Suprapubic skin (tissue), 4 donors: ENCODE results near the gene RHBDD2. TPM values are rescaled to one million over a fixed set of nuclear protein-coding genes. Genes with fewer than 3 reads are reported as not detected.

Source experiments
- DNase-seq, 2 donors: peaks; one replicate each; pipeline ENCODE4 v3.0.0-alpha.2; 2019; ENCODE audit warnings: low spot score in 2 of 2
- H3K27ac ChIP-seq: fragments of 200-600 bp; sonication (generic); one replicate; pipeline ENCODE4 v1.5.1; 2019
- H3K27me3 ChIP-seq: fragments of 200-600 bp; sonication (generic); one replicate; pipeline ENCODE4 v1.5.1; 2019
- H3K36me3 ChIP-seq: fragments of 200-600 bp; sonication (generic); one replicate; pipeline ENCODE4 v1.5.1; 2019
- H3K4me1 ChIP-seq: fragments of 200-600 bp; sonication (generic); one replicate; pipeline ENCODE4 v1.5.1; 2019
- H3K4me3 ChIP-seq: fragments of 200-600 bp; sonication (generic); one replicate; pipeline ENCODE4 v1.5.1; 2019; ENCODE audit warnings: mild to moderate bottlenecking
- H3K9me3 ChIP-seq: fragments of 200-600 bp; sonication (generic); one replicate; pipeline ENCODE4 v1.5.1; 2019
- EP300 ChIP-seq: sonication (generic); formaldehyde crosslinking; IDR thresholded peaks from one replicate; pipeline ENCODE4 v1.6.1; 2017; ENCODE audit warnings: antibody characterized with exemption
- POLR2A ChIP-seq, 2 donors: fragments of 450-650 bp; IDR thresholded peaks; one replicate each; pipeline ENCODE4 v1.6.1; 2017; ENCODE audit warnings: antibody characterized with exemption in 2 of 2, mild to moderate bottlenecking in 2 of 2, moderate library complexity in 2 of 2
- POLR2AphosphoS5 ChIP-seq, 3 donors: sonication (generic); formaldehyde crosslinking; IDR thresholded peaks; one replicate each; pipeline ENCODE4 v1.6.1; 2017; ENCODE audit warnings: antibody characterized with exemption in 3 of 3
- WGBS: methylation state at CpG from one replicate; pipeline ENCODE4 v1.1.5; 2018; 5-methylcytosine and 5-hydroxymethylcytosine counted together
- total RNA-seq, 4 donors: library from RNA; depleted of rRNA; stranded (reverse); fragments of >200 nt; gene quantifications; one replicate each; pipeline ENCODE4 v1.1.0, GENCODE V29; 2016
- TF ChIP-seq, protein P1 (sequence below), 2 donors: fragments of 200-600 bp in 1 of 2; fragments of 450-650 bp in 1 of 2; sonication (generic) in 1 of 2; IDR thresholded peaks; one replicate each; pipeline ENCODE4 v1.5.1; 2016 to 2019; ENCODE audit warnings: antibody characterized with exemption in 2 of 2, mild to moderate bottlenecking in 1 of 2, moderate library complexity in 1 of 2

The RHBDD2 gene
- total RNA-seq, 4 donors from 2014 or later: 28.3 to 63.1 (median 49.8) TPM

DNA sequence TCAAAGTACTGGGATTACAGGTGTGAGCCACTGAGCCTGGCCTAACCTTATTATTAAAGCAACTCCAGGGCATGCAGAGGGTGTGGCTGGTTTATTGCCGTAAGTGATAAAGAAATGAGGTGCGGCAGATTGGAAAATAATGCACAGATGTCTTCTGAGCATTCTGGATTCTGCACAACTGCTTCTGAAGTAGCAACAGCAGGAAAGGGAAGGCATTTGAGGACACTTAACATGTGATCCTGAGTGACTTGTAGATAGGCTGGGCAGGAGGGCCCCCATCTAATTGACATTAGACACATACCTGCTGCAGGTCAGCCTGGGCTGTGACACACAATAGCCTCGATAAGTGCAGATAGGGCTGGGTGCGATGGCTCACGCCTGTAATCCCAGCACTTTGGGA is 5.6 kb downstream of the RHBDD2 start:
- 61% methylated on average over 5 of the region's 5 CpGs for WGBS
- TF ChIP-seq, protein P1, sequence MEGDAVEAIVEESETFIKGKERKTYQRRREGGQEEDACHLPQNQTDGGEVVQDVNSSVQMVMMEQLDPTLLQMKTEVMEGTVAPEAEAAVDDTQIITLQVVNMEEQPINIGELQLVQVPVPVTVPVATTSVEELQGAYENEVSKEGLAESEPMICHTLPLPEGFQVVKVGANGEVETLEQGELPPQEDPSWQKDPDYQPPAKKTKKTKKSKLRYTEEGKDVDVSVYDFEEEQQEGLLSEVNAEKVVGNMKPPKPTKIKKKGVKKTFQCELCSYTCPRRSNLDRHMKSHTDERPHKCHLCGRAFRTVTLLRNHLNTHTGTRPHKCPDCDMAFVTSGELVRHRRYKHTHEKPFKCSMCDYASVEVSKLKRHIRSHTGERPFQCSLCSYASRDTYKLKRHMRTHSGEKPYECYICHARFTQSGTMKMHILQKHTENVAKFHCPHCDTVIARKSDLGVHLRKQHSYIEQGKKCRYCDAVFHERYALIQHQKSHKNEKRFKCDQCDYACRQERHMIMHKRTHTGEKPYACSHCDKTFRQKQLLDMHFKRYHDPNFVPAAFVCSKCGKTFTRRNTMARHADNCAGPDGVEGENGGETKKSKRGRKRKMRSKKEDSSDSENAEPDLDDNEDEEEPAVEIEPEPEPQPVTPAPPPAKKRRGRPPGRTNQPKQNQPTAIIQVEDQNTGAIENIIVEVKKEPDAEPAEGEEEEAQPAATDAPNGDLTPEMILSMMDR (IDR thresholded peaks at IDR 0.05): no peak
- no peak for TF ChIP-seq POLR2AphosphoS5 (IDR thresholded peaks at IDR 0.05)
- no peak for TF ChIP-seq POLR2A (IDR thresholded peaks at IDR 0.05)
- TF ChIP-seq EP300: no peak
- H3K4me1 ChIP-seq: peaks cover 19% of the 10 kb centered on the region
- no peak overlapping the region for H3K4me3 ChIP-seq
- H3K27ac ChIP-seq: no peak overlapping the region
- peaks cover 70% of the 10 kb centered on the region for H3K36me3 ChIP-seq
- no peaks in the 10 kb centered on the region for H3K27me3 ChIP-seq
- H3K9me3 ChIP-seq: no peaks in the 10 kb centered on the region
- DNase-seq: no peak

DNA sequence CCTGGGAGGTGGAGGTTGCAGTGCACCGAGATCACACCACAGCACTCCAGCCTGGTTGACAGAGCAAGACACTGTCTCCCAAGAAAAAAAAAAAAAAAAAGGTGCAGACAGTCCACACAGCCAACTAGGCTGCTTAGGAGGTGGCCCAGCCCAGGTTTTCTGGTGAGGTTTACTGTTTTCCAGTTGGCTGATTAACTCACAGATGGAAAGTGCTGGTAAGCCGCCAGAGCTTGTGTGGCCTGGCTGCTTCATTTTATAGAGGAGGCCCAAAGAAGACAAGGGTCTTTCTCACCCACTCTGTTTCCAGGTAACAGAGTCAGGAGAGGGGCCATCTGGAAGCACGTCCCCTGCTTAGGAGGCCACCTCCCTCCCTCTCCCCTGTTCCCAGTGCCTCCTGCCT is 6.2 kb downstream of the RHBDD2 start:
- peaks cover 70% of the 10 kb centered on the region for H3K36me3 ChIP-seq
- no peak overlapping the region for H3K27ac ChIP-seq
- TF ChIP-seq, protein P1 (IDR thresholded peaks at IDR 0.05): no peak
- TF ChIP-seq EP300 (no peak), POLR2AphosphoS5 (IDR thresholded peaks at IDR 0.05) (no peak), POLR2A (IDR thresholded peaks at IDR 0.05) (no peak)
- WGBS: 88% methylated on average over 3 of the region's 3 CpGs
- DNase-seq: no peak
- H3K9me3 ChIP-seq: no peaks in the 10 kb centered on the region
- H3K4me3 ChIP-seq: no peak overlapping the region
- no peaks in the 10 kb centered on the region for H3K27me3 ChIP-seq
- H3K4me1 ChIP-seq: peaks cover 16% of the 10 kb centered on the region

DNA sequence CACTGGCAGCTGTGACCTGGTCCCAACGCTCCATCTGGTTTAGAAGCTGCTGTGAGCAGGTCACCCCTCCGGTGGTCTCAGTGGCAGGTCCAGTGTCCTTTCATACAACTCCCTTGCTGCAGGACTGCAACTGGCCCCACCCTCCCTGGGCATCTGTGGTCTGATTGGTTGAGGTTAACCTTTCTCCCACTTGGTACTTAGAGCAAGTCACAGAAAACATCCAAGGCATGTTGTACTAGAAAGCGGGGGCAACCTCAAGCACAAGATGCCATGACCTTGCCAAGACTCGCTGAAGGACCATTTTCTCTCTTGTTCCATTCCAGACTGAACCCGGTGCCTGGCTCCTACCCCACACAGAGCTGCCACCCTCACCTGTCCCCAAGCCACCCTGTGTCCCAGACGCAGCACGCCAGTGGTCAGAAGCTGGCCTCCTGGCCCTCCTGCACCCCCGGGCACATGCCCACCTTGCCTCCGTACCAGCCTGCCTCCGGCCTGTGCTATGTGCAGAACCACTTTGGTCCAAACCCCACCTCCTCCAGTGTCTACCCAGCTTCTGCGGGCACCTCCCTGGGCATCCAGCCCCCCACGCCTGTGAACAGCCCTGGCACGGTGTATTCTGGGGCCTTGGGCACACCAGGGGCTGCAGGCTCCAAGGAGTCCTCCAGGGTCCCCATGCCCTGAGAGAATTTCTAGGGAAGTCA is 9.0 kb downstream of the RHBDD2 start:
- peaks cover 51% of the 10 kb centered on the region for H3K36me3 ChIP-seq

DNA sequence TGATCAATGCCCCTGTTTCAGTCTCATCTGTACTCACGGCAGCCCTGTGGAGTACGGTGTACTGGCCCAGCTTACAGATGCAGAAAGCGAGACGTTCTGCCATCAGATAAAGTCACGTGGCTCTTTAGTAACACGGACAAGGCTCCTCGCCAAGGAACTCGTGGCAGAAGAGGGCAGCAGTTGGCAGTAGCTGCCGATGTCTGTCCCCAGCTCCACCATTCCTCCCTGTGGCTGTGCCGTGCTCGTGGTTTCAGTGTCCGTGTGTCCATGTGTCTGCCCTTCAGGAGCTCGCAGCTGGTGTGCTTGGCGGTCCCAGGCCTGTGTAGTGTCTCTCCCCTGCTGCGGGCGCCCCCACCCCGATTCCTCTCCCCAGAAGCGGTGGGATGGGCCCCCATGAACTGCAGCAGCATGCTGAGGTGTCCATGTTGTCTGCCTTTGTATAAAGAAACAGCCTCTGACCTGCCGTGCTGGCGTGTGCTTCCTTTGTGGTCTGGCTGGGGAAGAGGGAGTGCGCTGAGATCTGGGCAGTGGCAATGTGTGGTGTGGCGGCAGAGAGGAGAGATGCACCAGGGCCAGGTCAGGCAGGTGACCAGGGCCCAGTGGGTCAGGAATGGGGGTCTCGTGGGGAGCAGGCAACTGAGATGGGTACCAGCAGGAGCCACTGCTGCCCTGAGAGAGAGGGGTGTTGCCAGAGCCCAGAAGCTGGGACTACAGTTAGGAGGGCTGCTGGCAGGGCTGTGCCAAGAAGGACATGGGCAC is 9.8 kb downstream of the RHBDD2 start:
- WGBS: 73% methylated on average over 20 of the region's 23 CpGs
- Histone ChIP-seq H3K4me1 (peaks cover 26% of the 10 kb centered on the region), H3K4me3 (no peak overlapping the region), H3K9me3 (no peaks in the 10 kb centered on the region), H3K27ac (peak overlapping the region; percentile 42), H3K27me3 (no peaks in the 10 kb centered on the region), H3K36me3 (peaks cover 43% of the 10 kb centered on the region)
- no peak for DNase-seq
- no peak for TF ChIP-seq POLR2A (IDR thresholded peaks at IDR 0.05)
- no peak for TF ChIP-seq EP300
- TF ChIP-seq, protein P1 (IDR thresholded peaks at IDR 0.05): no peak
- no peak for TF ChIP-seq POLR2AphosphoS5 (IDR thresholded peaks at IDR 0.05)

More for the DNA sequence above, 9.0 kb downstream of the RHBDD2 start:
- H3K4me3 ChIP-seq: no peak overlapping the region
- peaks cover 18% of the 10 kb centered on the region for H3K4me1 ChIP-seq
- 93% methylated on average over 7 of the region's 13 CpGs for WGBS
- H3K9me3 ChIP-seq: no peaks in the 10 kb centered on the region
- no peak for DNase-seq
- no peaks in the 10 kb centered on the region for H3K27me3 ChIP-seq
- no peak overlapping the region for H3K27ac ChIP-seq
- TF ChIP-seq POLR2A (IDR thresholded peaks at IDR 0.05): no peak
- TF ChIP-seq, protein P1 (IDR thresholded peaks at IDR 0.05): no peak
- TF ChIP-seq EP300: no peak
- no peak for TF ChIP-seq POLR2AphosphoS5 (IDR thresholded peaks at IDR 0.05)

DNA sequence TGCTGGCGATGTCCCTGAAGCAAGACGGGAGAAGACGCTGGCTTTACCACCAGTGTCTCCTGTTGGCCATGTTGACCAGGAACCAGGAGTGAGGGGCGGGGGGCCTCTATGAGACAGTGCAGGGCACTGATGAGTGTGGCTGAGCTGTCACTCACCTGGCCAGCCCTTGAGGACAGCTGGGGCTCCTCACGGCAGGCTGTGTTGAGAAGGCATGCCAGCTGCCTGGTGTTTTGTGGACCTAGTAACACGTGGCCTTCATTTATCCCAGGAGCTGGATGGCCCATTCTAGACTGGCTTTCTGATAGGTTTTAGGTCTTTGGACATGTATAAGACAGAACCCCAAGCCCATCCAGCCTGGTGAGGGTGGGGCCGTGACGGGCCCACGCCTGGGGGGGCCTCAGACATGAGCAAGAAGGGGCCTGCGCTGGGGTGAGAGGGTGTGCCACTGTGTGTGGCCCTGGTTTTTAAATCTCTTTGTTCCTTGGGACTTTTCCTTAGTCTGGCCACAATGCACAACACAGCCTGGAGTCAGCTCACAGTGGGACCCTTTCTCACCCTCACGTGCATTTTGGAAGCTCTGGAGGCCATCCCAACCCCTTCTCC is 10.5 kb downstream of the RHBDD2 start:
- peaks cover 36% of the 10 kb centered on the region for H3K36me3 ChIP-seq
- 78% methylated on average over 9 of the region's 11 CpGs for WGBS
- no peak for TF ChIP-seq POLR2AphosphoS5 (IDR thresholded peaks at IDR 0.05)
- no peak for TF ChIP-seq POLR2A (IDR thresholded peaks at IDR 0.05)
- TF ChIP-seq, protein P1 (IDR thresholded peaks at IDR 0.05): no peak
- no peak for TF ChIP-seq EP300

More for the DNA sequence above, 10.5 kb downstream of the RHBDD2 start:
- Histone ChIP-seq H3K27me3 (no peaks in the 10 kb centered on the region), H3K27ac (peak overlapping the region; percentile 42), H3K9me3 (no peaks in the 10 kb centered on the region), H3K4me3 (no peak overlapping the region), H3K4me1 (peaks cover 26% of the 10 kb centered on the region)
- no peak for DNase-seq
